ENCODE data around the gene COL27A1. TPM values are rescaled to one million over a fixed set of nuclear protein-coding genes. Genes with fewer than 3 reads are reported as not detected.

COL27A1 gene
- total RNA-seq, 2 donors from 2014 or later = 18.5 to 57.1 TPM

DNA sequence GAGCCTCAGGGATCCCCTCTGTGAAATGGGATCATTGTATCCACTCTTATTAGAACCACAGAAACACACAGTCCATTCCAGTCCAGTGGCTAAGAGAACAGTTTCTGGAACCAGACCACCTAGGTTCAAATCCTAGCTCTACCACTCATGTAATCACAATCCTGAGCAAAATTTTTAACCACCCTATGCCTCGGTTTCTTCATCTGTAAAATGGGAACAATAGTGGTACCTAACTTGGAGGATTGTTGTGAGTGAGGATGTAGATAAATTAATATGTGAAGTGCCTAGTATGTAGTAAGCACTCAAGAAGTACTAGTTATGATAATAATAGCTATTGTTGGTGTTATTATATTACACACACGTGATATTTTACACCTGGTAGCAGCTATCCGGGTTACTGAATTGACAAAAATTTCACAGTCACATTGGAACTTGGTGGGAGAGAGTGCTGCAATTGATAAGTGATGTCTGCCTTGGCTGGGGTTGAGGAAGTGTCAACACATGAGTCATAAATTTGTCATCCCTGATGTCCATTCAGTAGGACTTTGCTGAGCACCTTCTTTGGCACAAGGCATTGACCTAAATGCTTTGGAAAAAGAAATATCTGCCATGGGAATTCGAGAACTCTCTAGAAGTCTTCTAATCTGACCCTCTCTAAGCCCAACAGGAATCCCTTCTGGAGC is 68.4 kb downstream of the COL27A1 start:
- Histone ChIP-seq H3K4me1 (ENCODE audit: control insufficient read depth in 1 of 2, low read depth in 2 of 2) (peaks cover 0 to 47% of the 10 kb centered on the region in 2 donors), H3K9me3 (no peaks in the 10 kb centered on the region), H3K4me3 (no peak overlapping the region), H3K27me3 (replicated peaks; ENCODE audit: insufficient read depth) (no peaks in the 10 kb centered on the region), H3K36me3 (peaks cover 3% of the 10 kb centered on the region), H3K27ac (peak overlapping the region in 1 of 2 donors; percentile 19)
- ATAC-seq (ENCODE audit: insufficient number of reproducible peaks, low FRiP score, low read depth) (no peak), DNase-seq (ENCODE audit: low spot score) (no peak)
- TF ChIP-seq, protein P1, sequence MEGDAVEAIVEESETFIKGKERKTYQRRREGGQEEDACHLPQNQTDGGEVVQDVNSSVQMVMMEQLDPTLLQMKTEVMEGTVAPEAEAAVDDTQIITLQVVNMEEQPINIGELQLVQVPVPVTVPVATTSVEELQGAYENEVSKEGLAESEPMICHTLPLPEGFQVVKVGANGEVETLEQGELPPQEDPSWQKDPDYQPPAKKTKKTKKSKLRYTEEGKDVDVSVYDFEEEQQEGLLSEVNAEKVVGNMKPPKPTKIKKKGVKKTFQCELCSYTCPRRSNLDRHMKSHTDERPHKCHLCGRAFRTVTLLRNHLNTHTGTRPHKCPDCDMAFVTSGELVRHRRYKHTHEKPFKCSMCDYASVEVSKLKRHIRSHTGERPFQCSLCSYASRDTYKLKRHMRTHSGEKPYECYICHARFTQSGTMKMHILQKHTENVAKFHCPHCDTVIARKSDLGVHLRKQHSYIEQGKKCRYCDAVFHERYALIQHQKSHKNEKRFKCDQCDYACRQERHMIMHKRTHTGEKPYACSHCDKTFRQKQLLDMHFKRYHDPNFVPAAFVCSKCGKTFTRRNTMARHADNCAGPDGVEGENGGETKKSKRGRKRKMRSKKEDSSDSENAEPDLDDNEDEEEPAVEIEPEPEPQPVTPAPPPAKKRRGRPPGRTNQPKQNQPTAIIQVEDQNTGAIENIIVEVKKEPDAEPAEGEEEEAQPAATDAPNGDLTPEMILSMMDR (IDR thresholded peaks at IDR 0.05) = no peak

DNA sequence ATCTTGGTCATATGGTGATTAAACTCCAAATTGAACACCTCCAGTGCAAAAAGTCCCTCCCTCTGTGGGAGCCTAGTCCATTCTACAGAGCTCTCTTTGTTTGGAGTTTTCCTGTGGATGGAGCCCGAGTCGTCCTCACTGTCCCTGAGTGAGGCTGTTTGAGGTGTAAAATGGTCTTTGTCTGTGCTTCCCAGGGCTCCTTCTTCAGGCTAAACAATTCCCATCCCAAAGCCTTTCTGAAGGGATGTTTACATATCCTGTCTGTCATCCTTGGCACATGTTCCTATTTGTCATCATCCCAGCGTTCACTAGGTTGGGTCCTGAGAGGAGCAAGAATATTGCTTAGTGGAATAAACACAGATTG is 68.9 kb downstream of the COL27A1 start:
- ATAC-seq (ENCODE audit: insufficient number of reproducible peaks, low FRiP score, low read depth) (no peak), DNase-seq (ENCODE audit: low spot score) (no peak)
- TF ChIP-seq, protein P1 (IDR thresholded peaks at IDR 0.05) = no peak
- peaks cover 3% of the 10 kb centered on the region for H3K36me3 ChIP-seq
- no peak overlapping the region for H3K4me3 ChIP-seq
- no peaks in the 10 kb centered on the region for H3K27me3 ChIP-seq (replicated peaks; ENCODE audit: insufficient read depth)
- no peaks in the 10 kb centered on the region for H3K9me3 ChIP-seq
- peaks cover 0 to 53% of the 10 kb centered on the region in 2 donors for H3K4me1 ChIP-seq (ENCODE audit: control insufficient read depth in 1 of 2, low read depth in 2 of 2)
- H3K27ac ChIP-seq = peak overlapping the region in 1 of 2 donors; percentile 19

DNA sequence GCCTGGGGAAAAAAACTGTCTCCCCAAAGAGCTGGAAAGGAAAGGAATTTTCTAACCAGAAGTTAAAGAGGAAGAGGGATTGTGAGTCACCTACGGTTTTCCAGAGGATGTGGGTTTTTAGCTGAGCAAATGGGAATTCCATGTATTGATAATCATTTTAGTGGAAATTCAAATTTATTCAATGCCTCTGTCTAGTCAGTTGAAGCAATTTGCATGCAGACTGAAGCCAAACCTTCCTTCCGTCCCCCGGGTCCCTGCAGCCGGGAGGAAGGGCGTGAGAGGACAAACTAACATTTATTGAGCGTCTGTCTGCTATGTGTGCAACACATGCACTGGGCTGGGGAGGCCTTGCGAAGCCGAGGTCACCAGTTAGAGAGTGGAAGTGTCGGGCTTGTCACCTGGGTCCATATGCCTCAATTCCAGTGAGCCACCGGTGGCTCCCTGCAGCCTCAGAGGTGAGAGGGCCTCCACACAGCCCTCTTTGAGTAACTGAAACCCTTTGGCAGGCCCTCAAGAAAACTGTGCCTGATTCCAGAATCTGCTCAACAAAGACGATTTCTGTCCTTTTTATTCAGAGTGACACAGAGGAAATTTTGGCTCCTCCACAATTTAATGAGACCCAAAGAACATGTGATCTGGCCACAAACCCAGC is 70.3 kb downstream of the COL27A1 start:
- Histone ChIP-seq H3K27me3 (replicated peaks; ENCODE audit: insufficient read depth) (no peaks in the 10 kb centered on the region), H3K27ac (no peak overlapping the region), H3K9me3 (no peaks in the 10 kb centered on the region), H3K4me3 (no peak overlapping the region), H3K4me1 (ENCODE audit: control insufficient read depth in 1 of 2, low read depth in 2 of 2) (peaks cover 0 to 64% of the 10 kb centered on the region in 2 donors), H3K36me3 (no peaks in the 10 kb centered on the region)
- TF ChIP-seq, protein P1 (IDR thresholded peaks at IDR 0.05) = no peak
- ATAC-seq (ENCODE audit: insufficient number of reproducible peaks, low FRiP score, low read depth) = no peak
- DNase-seq (ENCODE audit: low spot score) = no peak

DNA sequence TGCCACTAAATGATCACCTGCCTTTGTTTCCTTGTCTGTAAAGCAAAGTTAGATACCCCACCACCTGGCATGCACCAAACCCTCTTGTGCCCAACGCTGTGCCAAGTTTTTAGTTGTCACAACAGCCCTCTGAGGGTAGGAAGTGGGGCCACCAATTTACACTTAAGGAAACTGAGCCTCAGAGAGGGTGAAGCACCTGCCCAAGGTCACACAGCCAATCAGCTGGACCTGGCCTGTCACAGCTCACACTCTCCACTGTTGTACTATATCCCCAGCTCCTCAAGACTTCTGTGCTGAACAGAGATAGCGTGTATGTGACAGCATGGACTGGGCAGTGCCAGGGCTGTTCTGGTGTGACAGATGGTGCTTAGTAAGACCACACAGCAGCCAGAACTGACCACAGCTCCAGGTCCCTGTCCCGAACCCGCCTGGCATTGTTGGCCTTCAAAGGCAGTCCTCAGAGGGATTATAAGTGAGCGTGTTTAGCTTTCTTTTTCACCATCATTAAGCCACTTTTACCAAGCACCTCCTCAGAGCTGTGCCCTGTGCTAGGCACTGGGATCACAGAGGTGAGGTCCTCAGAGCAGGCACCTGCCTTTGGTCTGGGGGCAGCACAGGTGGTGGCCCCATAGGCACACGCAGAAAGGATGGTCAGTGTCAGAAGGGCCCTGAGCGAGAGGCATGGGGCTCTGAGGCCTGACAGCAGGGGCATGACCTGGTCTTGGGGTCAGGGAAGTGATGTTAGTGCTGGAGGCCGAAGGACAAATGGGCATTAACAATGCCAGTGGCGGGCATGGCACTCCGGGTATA is 71.1 kb downstream of the COL27A1 start:
- no peaks in the 10 kb centered on the region for H3K9me3 ChIP-seq
- H3K4me1 ChIP-seq (ENCODE audit: control insufficient read depth in 1 of 2, low read depth in 2 of 2) = peaks cover 0 to 64% of the 10 kb centered on the region in 2 donors
- ATAC-seq (ENCODE audit: insufficient number of reproducible peaks, low FRiP score, low read depth) (no peak), DNase-seq (ENCODE audit: low spot score) (no peak)
- H3K27ac ChIP-seq = no peak overlapping the region
- H3K27me3 ChIP-seq (replicated peaks; ENCODE audit: insufficient read depth) = no peaks in the 10 kb centered on the region
- H3K4me3 ChIP-seq = no peak overlapping the region
- TF ChIP-seq, protein P1 (IDR thresholded peaks at IDR 0.05) = no peak
- no peaks in the 10 kb centered on the region for H3K36me3 ChIP-seq
